Neutrophil (primary cell): ENCODE data around the gene SELENOI.

ENCODE experiments used
- H3K27ac ChIP-seq: fragments of 200-600 bp; sonication (generic); 2 replicates; pipeline ENCODE4 v1.5.1; 2016; ENCODE audit warnings: mild to moderate bottlenecking, moderate library complexity
- H3K27me3 ChIP-seq: fragments of 200-600 bp; sonication (generic); 2 replicates; pipeline ENCODE4 v1.6.0; 2016; ENCODE audit warnings: mild to moderate bottlenecking
- H3K36me3 ChIP-seq: fragments of 200-600 bp; sonication (generic); 2 replicates; pipeline ENCODE4 v1.5.1; 2017
- H3K4me1 ChIP-seq, 2 experiments: fragments of 200-600 bp in 1 of 2; sonication (generic) in 1 of 2; 1 replicate in 1 of 2; 2 replicates in 1 of 2; pipeline versions ENCODE4 v1.5.1 to v1.6.1; 2013 to 2016; ENCODE audit warnings: low read depth in 1 of 2, low read length in 1 of 2, mild to moderate bottlenecking in 1 of 2, moderate library complexity in 1 of 2; ENCODE audit not compliant: control insufficient read depth in 1 of 2, insufficient read depth in 1 of 2
- H3K4me3 ChIP-seq, 2 experiments: fragments of 200-600 bp in 1 of 2; sonication (generic) in 1 of 2; 1 replicate in 1 of 2; 2 replicates in 1 of 2; pipeline ENCODE4 v1.5.1; 2013 to 2016; ENCODE audit warnings: low read depth in 1 of 2, low read length in 1 of 2, mild to moderate bottlenecking in 1 of 2, moderate library complexity in 1 of 2
- H3K9me3 ChIP-seq: fragments of 200-600 bp; sonication (generic); 2 replicates; pipeline ENCODE4 v1.5.1; 2016
- CTCF ChIP-seq: fragments of 200-600 bp; sonication (generic); IDR thresholded peaks from 2 replicates; pipeline ENCODE4 v1.5.1; 2016; ENCODE audit warnings: antibody characterized with exemption

The SELENOI gene

GRCh38 chr2:26313446-26313845, 32.5 kb upstream of the SELENOI start:
- TF ChIP-seq CTCF = no peak
- Histone ChIP-seq H3K27me3 (no peaks in the 10 kb centered on the region), H3K27ac (no peak overlapping the region), H3K36me3 (no peaks in the 10 kb centered on the region), H3K4me1 (no peaks in the 10 kb centered on the region), H3K9me3 (no peaks in the 10 kb centered on the region), H3K4me3 (no peak overlapping the region)

- Histone ChIP-seq H3K36me3 (no peaks in the 10 kb centered on the region), H3K4me3 (no peak overlapping the region), H3K27me3 (no peaks in the 10 kb centered on the region), H3K4me1 (no peaks in the 10 kb centered on the region), H3K27ac (no peak overlapping the region), H3K9me3 (no peaks in the 10 kb centered on the region)
- TF ChIP-seq CTCF = no peak
Measured at GRCh38 chr2:26314243-26314642, 31.7 kb upstream of the SELENOI start.

DNA sequence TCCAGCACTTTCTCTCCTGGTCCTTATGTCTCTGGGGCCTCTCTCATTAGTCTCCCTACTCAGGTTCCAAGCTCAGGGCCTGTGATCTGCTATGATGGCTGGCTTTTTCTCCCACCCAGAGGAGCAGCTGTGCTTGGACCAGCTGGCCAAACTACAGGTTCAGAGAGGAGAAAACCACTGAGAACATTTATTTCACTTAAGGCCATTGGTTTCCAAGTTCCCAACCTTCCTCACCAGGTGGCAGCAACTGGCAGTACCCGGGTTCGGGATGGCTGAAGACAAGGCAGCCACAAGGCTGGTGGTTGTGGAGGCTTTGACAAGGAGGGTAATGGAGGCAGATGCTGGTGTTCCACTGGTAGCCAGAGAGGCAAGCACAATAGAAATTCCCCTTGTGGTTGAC, 29.9 kb upstream of the SELENOI start:
- H3K36me3 ChIP-seq = no peaks in the 10 kb centered on the region
- H3K4me3 ChIP-seq = no peak overlapping the region
- no peaks in the 10 kb centered on the region for H3K9me3 ChIP-seq
- H3K27ac ChIP-seq = no peak overlapping the region
- H3K27me3 ChIP-seq = no peaks in the 10 kb centered on the region
- no peaks in the 10 kb centered on the region for H3K4me1 ChIP-seq
- TF ChIP-seq CTCF = no peak

DNA sequence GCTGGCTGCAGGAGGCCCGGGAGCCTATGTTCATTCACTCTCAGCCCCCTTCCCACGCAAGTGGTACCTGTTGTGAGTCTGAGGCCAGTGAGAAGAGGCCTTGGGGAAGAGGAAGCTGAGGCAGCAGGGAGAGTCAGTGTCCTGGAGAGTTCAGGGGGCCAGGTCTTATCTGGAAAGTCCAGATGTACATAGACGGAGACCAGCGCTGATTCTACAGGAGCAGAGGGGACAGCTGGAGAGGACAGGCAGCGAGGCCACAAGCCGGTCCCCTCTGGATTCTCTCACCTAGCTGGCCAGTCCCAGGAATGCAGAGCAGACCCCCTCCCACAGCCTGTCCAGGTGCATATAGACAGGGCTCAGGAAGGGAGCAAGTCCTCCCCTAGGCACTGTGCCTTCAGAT, 29.1 kb upstream of the SELENOI start:
- no peaks in the 10 kb centered on the region for H3K27me3 ChIP-seq
- no peaks in the 10 kb centered on the region for H3K4me1 ChIP-seq
- H3K27ac ChIP-seq = no peak overlapping the region
- H3K9me3 ChIP-seq = no peaks in the 10 kb centered on the region
- H3K36me3 ChIP-seq = no peaks in the 10 kb centered on the region
- TF ChIP-seq CTCF = no peak
- H3K4me3 ChIP-seq = no peak overlapping the region

- Histone ChIP-seq H3K36me3 (no peaks in the 10 kb centered on the region), H3K4me3 (no peak overlapping the region), H3K4me1 (no peaks in the 10 kb centered on the region), H3K27me3 (no peaks in the 10 kb centered on the region), H3K9me3 (no peaks in the 10 kb centered on the region), H3K27ac (no peak overlapping the region)
- TF ChIP-seq CTCF = no peak
Measured at GRCh38 chr2:26317377-26318105, 28.4 kb upstream of the SELENOI start.
